Stimulated activated CD4-positive, alpha-beta T cell treated with anti-CD3 and anti-CD28 coated beads, Interleukin-2, amount 100 ng/mL, for 48 hours (primary cell): ENCODE data around the gene BCORL1.
A peak's percentile ranks its signal among the peaks of the same experiment; 100 is the strongest.

ENCODE experiments used
- DNase-seq, 2 donors: peaks; one replicate each; pipeline ENCODE4 v3.0.0-alpha.2; 2020

BCORL1 gene, protein sequence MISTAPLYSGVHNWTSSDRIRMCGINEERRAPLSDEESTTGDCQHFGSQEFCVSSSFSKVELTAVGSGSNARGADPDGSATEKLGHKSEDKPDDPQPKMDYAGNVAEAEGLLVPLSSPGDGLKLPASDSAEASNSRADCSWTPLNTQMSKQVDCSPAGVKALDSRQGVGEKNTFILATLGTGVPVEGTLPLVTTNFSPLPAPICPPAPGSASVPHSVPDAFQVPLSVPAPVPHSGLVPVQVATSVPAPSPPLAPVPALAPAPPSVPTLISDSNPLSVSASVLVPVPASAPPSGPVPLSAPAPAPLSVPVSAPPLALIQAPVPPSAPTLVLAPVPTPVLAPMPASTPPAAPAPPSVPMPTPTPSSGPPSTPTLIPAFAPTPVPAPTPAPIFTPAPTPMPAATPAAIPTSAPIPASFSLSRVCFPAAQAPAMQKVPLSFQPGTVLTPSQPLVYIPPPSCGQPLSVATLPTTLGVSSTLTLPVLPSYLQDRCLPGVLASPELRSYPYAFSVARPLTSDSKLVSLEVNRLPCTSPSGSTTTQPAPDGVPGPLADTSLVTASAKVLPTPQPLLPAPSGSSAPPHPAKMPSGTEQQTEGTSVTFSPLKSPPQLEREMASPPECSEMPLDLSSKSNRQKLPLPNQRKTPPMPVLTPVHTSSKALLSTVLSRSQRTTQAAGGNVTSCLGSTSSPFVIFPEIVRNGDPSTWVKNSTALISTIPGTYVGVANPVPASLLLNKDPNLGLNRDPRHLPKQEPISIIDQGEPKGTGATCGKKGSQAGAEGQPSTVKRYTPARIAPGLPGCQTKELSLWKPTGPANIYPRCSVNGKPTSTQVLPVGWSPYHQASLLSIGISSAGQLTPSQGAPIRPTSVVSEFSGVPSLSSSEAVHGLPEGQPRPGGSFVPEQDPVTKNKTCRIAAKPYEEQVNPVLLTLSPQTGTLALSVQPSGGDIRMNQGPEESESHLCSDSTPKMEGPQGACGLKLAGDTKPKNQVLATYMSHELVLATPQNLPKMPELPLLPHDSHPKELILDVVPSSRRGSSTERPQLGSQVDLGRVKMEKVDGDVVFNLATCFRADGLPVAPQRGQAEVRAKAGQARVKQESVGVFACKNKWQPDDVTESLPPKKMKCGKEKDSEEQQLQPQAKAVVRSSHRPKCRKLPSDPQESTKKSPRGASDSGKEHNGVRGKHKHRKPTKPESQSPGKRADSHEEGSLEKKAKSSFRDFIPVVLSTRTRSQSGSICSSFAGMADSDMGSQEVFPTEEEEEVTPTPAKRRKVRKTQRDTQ (N-terminal part only)

DNA sequence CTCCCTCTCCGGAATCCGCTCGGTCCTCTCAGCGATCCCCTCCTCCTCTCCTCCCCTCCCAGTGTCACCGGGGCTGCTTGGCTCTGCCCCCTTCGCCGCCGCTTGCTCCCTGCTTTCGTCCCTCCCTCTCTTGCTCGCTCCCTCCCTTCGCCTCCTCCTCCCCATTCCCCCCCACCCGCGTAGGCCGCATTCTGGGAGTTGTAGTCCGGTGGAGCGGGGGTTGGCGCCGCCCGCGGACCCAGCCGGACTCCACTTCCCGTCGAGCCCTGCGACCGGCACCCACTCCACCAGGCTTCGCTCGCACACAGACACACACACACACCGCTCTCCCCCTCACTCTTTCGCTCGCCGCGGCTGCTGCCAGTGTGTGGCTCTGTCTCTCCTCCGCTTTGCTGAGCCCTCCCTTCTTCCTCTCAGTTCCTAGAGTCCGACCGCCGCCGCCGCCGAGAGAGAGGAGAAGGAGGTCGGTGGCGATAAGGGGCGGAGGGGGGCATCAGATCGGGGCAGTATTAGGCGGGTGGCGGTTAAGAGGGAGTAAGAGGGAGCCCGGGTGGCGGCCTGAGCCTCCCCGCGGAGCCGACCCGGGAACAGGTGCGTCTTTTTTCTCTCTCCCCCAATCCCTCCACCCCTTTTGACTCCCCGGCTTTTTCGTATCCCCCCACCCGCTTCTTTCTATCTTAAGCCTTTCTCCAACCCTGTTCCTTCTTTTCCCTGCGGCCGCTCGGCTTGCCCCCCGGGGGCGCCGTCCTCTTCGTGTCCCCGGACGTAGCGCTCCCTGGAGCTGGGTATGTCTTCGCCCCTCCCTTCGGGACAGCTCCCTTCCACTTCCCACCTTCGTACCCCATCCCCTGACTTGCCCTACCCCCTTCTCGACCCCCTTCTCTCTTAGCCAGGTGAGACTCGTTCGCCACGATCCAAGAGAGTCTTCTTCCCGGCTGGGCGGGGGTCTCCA lies at the start of gene BCORL1:
Gene BCORL1 (plus strand): TSS at position 336 of the 952 bp plus-strand sequence. CDS start 22,597 bp downstream, outside the sequence.
- peak; percentile 66 to 69 for DNase-seq

GRCh38 chrX:129932821-129933321 lies 49.6 kb upstream of the BCORL1 start:
- DNase-seq, result no peak

DNA sequence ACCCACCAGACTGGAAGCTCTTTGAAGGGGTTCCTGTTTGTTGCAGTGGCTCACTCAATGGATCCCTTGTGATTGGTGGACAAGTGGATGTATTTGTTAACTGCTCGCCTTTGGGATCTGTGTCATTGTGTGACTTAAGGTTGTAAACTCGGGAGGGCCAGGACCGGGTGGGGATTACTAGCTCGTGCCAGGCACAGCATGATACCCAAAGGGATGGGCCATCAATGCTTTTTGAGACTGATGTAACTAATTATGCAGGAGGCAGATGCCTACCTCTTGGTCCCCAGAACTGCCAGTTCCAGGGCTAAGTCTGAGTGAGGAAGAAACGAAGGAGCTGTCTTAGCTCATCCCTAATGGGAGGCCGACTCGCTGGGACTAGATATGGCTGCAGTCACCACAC lies 48.7 kb upstream of the BCORL1 start:
- no peak for DNase-seq

- no peak for DNase-seq
Observed at GRCh38 chrX:129934461-129934860, 48.0 kb upstream of the BCORL1 start.

- no peak for DNase-seq
Observed at GRCh38 chrX:129934952-129935351, 47.5 kb upstream of the BCORL1 start.

DNA sequence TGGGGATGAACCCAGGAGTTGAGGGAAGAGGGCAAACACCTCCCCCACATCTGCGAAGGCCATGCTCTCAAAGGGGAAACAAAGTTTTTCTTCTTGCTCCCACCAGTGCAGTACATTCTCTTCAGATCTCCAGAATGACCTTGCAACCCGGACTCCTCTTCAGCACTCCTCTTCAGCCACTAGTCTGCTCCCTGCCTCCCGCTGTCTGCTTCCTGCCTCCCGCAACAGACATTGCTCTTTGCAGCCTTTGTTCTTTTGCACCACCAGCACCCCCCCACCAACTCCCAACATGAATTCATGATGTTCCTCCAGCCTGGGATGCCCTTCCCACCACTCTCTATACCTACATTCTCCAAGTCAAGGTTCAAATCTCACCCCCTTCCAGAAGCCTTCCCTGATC lies 44.4 kb upstream of the BCORL1 start:
- no peak for DNase-seq

DNA sequence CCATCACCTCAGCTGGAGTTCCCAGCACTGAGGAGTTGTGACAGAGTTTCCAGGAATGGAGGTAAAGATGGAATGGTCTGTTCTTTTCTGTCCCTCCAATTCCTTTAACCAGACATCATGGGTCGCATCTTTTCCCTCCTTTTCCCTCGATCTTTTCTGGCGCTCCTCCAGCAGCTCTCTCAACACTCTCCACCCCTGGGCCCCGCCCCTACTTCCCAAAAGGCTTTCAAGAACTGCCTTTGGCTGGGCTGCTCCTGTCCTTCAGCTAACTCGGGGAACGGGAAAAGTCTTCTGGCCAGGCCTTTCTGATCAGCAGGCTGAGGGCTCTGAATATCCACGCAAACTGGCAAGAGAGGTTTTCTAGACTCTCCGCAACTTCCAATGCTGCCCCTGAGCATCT lies 42.4 kb upstream of the BCORL1 start:
- DNase-seq, result no peak

- no peak for DNase-seq
Observed at GRCh38 chrX:129940721-129941120, 41.7 kb upstream of the BCORL1 start.

- DNase-seq, result no peak
Observed at GRCh38 chrX:129945131-129945530, 37.3 kb upstream of the BCORL1 start.

DNA sequence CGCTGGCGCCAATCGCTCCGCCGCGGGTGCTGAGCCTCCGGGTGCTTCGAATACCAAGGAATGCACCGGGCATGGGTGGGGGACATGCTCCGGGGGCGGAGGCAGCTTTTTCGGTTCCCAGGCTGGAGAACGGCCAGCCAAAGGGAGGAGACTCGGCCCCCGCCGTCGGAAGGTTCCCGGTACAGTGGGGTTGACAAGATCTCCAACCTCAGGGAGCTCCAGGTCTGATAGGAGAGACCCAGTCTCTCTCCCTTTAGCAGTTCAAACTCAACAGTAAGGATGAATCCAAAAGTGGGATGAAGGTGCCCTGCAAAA lies 29.1 kb upstream of the BCORL1 start:
- no peak for DNase-seq

DNA sequence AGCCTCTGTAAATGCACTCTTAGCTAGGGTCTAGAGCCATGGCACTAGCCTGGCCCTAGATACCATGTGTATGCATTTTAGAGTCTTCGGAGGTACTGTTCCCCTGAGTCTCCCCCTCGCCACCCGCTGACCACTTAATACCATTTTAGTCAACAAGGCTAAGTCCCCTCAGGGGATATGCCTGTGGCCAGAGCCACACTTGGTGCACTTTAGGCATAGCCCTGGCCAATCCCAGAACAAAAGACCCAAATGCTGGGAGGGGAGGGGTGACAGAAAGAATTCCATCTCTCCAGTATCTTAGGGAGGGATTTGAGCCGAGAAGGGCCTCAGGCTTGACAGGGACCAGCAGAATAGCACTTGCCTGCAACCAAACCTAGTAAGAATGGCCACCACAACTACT lies 28.6 kb upstream of the BCORL1 start:
- DNase-seq, result no peak

GRCh38 chrX:129954804-129955203 lies 27.6 kb upstream of the BCORL1 start:
- DNase-seq, result no peak

- DNase-seq, result no peak
Observed at GRCh38 chrX:129955682-129956081, 26.8 kb upstream of the BCORL1 start.

GRCh38 chrX:129956145-129956544 lies 26.3 kb upstream of the BCORL1 start:
- DNase-seq, result no peak

DNA sequence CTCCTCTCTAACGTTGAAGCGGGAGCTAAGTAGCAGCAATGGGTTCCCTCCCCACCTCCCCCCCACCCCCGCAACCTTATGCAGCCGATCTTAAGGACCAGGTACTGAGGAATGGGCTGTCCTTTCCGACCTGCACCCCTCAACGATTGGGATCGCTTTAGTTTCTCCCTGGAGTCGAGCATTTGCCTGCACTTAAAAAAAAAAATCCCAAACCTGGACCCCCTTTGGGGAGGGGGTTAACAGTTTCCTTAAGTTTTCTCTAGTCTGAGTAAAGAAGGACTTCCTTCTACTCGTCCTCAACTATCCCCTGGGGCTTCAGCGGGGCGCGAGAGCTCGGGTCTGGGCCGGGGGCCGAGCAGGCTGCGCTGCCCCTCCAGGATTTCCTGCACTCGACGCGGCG lies 25.7 kb upstream of the BCORL1 start:
- no peak for DNase-seq

GRCh38 chrX:129957241-129958082 lies 25.0 kb upstream of the BCORL1 start:
- DNase-seq, result peak in 1 of 2 donors; percentile 37

DNA sequence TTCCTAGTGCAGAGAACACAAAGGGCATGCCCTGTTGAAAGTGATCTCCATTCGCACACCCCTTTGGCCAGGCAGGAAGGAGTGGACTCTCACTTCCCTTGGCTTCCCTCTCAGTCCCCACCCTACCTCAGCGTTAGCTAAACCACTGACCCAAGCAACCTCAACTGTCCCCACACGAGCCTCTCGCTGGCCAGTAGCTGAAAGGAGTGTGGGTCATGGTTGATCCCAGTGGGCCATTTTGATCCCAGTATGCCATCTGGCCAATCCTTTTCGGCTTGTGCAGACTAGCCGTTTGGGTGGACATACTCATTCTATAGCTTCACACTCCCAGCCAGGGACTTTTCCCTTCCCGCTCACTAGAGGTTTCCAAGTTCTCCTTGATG lies 24.4 kb upstream of the BCORL1 start:
- no peak for DNase-seq

DNA sequence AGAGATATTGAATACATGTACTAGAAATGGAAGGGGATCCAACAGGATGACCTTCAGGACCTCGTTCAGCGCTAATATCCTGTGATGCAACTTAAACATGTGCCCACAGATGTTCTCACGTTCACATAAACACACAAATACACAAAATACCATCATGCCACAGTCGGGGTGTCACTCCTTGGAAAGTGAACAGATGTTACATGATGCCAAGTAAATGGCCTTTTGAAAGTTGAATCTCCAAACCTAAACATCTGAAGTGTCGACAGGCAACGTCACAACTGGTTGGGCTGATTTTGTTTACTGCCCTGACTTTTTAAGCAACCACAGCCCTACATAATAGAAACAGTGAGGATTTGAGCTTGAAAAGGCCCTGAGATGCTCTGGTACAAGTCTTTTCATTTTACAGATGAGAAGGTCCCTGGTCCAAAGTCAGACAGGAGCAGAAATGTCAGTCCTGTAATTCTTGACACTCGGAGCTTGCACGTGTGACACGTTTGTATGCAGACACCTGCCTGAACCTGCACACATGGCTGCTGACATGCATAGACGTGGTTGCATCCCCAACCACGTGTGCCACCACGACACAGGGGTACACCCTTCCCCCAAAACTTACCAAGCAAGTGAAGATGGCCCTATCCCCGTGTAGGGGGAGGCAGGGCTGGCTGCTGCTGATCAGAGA lies 23.5 kb upstream of the BCORL1 start:
- no peak for DNase-seq

- DNase-seq, result no peak
Observed at GRCh38 chrX:129959493-129959832, 23.0 kb upstream of the BCORL1 start.
